PFSK-1 (cell line): ENCODE results near the gene DSTYK.

Source experiments
- FOXP2 ChIP-seq: optimal IDR thresholded peaks from 2 replicates; pipeline ENCODE3; 2011; ENCODE audit warnings: borderline replicate concordance, control low read depth, inconsistent platforms; ENCODE audit not compliant: insufficient read depth; ENCODE audit errors: extremely low read length, extremely low read depth
- POLR2AphosphoS5 ChIP-seq: IDR thresholded peaks from 2 replicates; pipeline ENCODE4 v1.6.1; 2012; ENCODE audit warnings: low read depth, mild to moderate bottlenecking, control low read depth, low read length, moderate library complexity
- SIN3A ChIP-seq: IDR thresholded peaks from 2 replicates; pipeline ENCODE4 v1.6.1; 2012; ENCODE audit warnings: mild to moderate bottlenecking, low read length, moderate library complexity, borderline replicate concordance; ENCODE audit not compliant: insufficient read depth
- TAF1 ChIP-seq: IDR thresholded peaks from 2 replicates; pipeline ENCODE4 v1.6.1; 2012; ENCODE audit warnings: low read length, control low read depth, borderline replicate concordance; ENCODE audit not compliant: insufficient read depth
- TF ChIP-seq, protein P1 (sequence below), 2 experiments: IDR thresholded peaks; 2 replicates each; pipeline versions ENCODE4 v1.6.1 to v1.8.0; 2011 to 2012; ENCODE audit warnings: low read depth in 2 of 2, low read length in 2 of 2, control low read depth in 1 of 2, inconsistent platforms in 1 of 2, mild to moderate bottlenecking in 1 of 2, moderate library complexity in 1 of 2; ENCODE audit not compliant: insufficient read depth in 1 of 2

Gene DSTYK

DNA sequence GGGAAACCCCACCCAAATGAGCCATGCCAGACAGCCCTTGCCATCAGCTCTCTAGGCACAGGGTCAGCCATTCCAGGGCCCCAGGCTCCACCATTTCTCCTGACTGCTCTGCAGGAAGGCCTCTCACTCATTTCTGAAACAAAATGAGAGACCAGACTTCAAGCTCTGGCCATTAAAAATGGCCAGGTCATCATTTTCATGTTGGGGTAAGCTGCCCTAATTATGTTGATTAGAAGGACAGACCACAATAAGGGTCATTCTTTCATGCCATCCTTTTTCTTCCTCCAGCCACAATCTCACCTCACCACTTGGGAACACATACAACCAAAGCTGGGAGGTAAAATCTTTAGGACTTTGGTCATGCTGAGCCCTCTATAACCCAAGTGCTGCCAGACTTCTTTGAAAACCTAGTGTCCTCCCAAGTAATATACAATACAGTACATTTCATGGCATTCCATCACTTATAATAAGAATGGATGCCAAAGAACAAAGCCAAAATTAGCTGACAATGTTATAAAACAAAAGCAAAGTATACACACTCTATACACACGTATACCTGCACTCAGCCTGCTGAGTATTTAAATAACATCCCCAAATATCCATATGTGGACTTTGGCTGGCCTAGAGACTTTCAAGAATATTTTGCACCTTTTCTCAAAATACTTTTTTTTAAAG is 67.3 kb downstream of the DSTYK start:
- TF ChIP-seq POLR2AphosphoS5: no peak
- no peak for TF ChIP-seq TAF1
- TF ChIP-seq, protein P1, sequence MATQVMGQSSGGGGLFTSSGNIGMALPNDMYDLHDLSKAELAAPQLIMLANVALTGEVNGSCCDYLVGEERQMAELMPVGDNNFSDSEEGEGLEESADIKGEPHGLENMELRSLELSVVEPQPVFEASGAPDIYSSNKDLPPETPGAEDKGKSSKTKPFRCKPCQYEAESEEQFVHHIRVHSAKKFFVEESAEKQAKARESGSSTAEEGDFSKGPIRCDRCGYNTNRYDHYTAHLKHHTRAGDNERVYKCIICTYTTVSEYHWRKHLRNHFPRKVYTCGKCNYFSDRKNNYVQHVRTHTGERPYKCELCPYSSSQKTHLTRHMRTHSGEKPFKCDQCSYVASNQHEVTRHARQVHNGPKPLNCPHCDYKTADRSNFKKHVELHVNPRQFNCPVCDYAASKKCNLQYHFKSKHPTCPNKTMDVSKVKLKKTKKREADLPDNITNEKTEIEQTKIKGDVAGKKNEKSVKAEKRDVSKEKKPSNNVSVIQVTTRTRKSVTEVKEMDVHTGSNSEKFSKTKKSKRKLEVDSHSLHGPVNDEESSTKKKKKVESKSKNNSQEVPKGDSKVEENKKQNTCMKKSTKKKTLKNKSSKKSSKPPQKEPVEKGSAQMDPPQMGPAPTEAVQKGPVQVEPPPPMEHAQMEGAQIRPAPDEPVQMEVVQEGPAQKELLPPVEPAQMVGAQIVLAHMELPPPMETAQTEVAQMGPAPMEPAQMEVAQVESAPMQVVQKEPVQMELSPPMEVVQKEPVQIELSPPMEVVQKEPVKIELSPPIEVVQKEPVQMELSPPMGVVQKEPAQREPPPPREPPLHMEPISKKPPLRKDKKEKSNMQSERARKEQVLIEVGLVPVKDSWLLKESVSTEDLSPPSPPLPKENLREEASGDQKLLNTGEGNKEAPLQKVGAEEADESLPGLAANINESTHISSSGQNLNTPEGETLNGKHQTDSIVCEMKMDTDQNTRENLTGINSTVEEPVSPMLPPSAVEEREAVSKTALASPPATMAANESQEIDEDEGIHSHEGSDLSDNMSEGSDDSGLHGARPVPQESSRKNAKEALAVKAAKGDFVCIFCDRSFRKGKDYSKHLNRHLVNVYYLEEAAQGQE (IDR thresholded peaks at IDR 0.05; ENCODE audit: insufficient read depth in 1 of 2, low read depth in 2 of 2, low read length in 2 of 2): no peak
- no peak for TF ChIP-seq FOXP2
- no peak for TF ChIP-seq SIN3A

DNA sequence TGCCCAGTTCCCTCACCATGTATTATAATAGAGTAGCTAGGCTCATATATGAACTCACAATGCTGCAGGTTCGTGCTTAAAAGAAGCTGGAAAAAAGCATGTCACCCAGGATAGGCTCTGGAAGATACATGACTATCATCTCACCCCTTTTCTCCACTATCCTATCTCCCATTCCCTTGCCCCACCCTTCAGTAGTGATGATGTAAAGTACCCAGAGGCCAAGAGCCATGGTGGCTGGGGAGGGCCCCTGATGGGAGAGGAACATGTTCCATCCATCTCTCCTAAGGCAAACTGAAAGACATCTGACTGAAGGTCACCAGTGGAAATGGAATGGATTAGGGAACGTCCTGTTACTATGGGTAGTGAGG is 69.4 kb downstream of the DSTYK start:
- TF ChIP-seq POLR2AphosphoS5 (no peak), FOXP2 (no peak)

DNA sequence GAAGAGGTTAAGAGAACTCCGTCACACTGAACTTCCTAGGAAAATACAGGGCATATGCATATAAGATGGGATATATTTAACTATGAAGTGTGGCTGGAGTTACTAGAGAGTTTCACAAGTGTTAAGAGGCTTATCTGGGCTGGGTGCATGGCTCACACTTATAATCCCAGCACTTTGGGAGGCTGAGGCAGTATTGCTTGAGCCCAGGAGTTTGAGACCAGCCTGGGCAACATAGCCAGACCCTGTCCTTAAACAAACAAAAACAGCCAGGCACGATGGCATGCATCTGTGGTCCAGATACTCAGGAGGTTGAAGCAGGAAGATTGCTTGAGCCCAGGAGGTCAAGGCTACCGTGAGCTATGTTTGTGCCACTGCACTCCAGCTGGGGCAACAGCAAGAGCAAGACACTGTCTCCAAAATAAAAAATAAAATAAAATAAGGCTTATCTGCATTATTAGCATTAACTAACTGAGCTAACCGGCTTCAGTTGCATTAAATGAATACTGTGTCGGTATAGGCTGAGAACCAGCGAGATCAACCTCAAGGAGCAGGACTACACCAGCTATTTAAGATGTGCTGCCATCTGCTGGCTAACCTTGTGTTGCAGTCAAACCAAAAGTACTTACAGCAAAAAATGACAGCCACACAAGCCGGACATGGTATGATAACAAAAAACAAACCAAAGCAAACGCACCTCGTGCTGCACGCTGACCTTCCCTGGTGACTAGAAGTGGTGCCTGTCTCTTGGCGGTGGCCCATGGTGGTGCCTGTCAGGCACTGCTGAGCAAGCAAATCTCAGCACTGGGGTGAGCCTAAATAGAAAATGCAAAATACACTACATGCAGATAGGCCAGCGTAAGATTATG is 70.0 kb downstream of the DSTYK start:
- TF ChIP-seq POLR2AphosphoS5 (no peak), SIN3A (no peak)

DNA sequence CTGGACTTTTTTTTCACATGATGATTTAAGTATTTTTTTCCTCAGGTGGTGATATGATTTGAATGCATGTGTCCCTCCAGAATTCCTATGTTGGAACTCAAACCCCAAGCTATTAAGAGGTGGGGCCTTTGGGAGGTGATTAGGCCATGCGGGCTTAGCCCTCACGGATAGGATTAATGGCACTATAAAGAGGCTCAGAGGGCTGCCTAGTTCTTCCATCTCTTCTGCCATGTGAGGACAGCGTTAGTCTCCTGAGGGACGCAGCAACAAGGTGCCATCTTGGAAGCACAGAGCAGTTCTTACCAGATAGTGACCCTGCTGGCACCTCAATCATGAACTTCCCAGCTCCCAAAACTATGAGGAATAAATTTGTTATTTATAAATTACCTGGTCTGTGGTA is 71.4 kb downstream of the DSTYK start:
- no peak for TF ChIP-seq SIN3A
- TF ChIP-seq POLR2AphosphoS5: no peak
- TF ChIP-seq, protein P1 (IDR thresholded peaks at IDR 0.05; ENCODE audit: insufficient read depth in 1 of 2, low read depth in 2 of 2, low read length in 2 of 2): no peak
- no peak for TF ChIP-seq FOXP2
- no peak for TF ChIP-seq TAF1

DNA sequence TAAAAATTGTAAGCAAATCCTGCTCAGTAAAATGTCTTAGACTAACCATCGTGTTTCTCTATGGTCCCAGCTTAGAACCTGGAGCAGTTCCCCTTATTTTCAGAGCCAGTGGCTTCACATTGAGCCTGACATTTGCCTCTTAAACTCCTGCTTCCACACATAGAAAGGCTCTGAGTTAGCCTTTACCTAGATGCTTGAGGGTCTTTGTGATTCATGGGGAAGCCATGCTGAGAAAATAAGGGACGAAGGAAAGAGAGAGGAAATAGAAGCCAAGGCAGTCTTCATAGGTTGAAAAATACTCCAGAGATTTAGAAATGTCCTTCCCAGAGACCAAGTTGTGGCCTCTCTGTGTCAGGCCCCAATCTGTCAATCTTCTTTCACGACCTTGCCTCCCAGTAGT is 73.6 kb downstream of the DSTYK start:
- TF ChIP-seq, protein P1 (IDR thresholded peaks at IDR 0.05; ENCODE audit: insufficient read depth in 1 of 2, low read depth in 2 of 2, low read length in 2 of 2): no peak
- no peak for TF ChIP-seq TAF1
- no peak for TF ChIP-seq FOXP2
- no peak for TF ChIP-seq POLR2AphosphoS5
- no peak for TF ChIP-seq SIN3A

DNA sequence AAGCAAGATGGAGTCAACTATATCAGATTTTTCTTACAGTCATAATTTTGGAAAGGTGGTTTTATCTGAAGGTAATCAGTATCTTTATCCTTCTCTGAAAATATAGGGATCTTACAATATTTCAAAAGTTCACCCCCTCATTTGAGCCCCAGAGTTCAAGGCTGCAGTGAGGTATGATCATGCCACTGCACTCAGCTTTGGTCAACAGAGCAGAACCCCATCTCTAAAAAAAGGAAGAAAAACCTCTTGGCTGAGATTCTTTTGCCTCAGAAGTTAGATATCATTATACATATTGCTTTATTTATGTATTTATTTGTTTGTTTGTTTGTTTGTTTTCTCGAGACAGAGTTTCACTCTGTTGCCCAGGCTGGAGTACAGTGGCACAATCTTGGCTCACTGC is 78.2 kb downstream of the DSTYK start:
- TF ChIP-seq FOXP2: no peak
- TF ChIP-seq TAF1: no peak
- no peak for TF ChIP-seq SIN3A
- no peak for TF ChIP-seq POLR2AphosphoS5
- TF ChIP-seq, protein P1 (IDR thresholded peaks at IDR 0.05; ENCODE audit: insufficient read depth in 1 of 2, low read depth in 2 of 2, low read length in 2 of 2): no peak
